ENCODE results near the gene SRGAP2C.
"Not testable (repeated sequence)": the region's sequence is repeated elsewhere in the genome, so short reads cannot be mapped to it uniquely, and the experiment has no call there.

The SRGAP2C gene

DNA sequence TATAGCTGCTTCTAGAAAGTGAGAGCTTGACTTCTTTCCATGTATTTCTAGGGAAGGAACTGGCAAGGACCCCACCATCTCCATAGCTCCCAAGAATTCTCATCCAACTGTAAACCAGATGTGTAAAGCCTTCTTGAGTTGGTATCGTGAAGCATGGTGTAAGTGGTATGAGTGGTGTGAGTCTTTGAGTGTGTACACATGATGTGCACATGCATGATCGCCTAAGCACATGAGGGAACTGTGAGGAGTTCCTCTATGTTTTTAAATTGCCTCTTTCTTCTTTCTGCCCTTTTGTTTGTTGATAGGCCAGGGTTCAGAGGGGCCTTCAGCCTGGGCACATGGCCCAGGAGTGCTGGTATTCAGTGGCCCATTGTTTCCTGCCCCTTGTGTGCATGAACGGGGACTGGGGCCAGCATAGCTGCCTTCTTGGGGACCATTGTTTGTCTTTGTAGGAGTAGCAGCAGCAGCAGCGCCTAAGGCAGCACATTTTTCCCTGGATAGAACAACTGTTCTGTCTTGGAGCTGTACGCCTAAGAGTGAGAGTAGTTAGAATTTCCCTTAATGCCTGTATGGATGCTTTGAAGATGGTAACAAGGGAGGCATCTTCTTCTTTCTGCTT lies 96.0 kb downstream of the SRGAP2C start:
- DNase-seq (ENCODE audit: low spot score) = not testable (repeated sequence)

DNA sequence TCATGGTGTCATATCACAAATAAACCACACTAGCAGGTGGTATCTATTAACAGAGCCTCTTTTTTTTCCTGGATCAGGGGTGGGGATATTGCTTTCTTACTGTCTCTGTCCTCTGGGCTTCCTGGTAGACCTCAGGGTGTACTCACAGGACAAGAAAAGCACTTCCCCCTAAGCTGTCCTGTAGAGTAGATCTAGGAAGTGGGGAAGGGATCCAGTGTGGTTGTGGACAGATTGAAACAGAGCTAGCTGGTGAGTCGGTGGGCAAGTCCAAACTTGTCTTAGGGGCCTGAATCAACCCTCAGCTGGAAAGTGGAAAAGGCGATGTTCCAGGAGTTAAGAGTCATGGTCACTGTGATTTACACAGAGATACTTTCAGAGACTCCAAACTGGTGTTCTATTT lies 96.7 kb downstream of the SRGAP2C start:
- not testable (repeated sequence) for DNase-seq (ENCODE audit: low spot score)

DNA sequence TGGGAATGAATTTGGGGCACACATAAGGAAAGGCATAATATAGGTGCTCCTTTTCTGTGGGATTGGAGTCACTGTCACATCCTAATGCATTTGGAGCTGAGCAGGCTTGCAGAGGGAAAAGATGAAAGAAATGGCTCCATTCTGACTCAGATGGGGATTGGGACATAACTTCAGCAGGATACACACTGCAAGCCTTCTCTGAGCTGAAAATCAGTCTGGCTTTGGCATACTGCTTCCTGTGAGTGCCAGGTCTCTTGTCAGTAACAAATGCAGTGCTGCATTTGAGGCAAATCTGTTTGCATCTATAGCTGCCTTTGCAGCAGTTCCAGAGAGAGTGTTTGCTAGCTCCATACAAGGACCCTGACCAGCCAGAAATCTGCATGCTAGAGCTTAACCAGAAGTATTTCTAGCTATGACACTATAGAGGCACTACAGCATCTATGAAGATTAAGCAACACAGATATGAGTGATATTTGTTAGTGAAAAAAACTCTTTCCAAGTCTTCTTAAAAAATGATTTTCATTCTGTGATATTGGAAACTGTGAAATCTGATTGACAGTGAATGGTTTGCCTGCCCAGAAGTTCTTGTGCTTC lies 98.9 kb downstream of the SRGAP2C start:
- not testable (repeated sequence) for DNase-seq (ENCODE audit: low spot score)

DNA sequence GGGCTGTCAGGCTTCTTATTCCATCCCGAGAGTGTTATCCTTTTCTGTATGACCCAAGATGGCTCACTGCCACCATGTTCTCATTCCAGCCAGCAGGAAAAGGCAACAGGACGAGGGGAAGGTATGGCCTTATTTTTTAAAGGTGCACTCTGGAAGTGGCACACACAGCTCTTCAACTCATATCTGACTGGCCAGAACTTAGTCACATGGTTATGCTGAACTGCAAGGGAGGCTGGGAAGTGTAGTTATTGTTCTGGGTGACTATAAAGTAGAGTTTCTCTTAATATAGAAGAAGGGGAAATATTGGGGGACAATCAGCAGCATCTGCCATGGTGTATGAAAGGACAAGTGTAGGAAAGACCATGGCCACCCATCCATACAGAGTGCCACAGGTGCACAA lies 107.8 kb downstream of the SRGAP2C start:
- DNase-seq (ENCODE audit: low spot score) = not testable (repeated sequence)

DNA sequence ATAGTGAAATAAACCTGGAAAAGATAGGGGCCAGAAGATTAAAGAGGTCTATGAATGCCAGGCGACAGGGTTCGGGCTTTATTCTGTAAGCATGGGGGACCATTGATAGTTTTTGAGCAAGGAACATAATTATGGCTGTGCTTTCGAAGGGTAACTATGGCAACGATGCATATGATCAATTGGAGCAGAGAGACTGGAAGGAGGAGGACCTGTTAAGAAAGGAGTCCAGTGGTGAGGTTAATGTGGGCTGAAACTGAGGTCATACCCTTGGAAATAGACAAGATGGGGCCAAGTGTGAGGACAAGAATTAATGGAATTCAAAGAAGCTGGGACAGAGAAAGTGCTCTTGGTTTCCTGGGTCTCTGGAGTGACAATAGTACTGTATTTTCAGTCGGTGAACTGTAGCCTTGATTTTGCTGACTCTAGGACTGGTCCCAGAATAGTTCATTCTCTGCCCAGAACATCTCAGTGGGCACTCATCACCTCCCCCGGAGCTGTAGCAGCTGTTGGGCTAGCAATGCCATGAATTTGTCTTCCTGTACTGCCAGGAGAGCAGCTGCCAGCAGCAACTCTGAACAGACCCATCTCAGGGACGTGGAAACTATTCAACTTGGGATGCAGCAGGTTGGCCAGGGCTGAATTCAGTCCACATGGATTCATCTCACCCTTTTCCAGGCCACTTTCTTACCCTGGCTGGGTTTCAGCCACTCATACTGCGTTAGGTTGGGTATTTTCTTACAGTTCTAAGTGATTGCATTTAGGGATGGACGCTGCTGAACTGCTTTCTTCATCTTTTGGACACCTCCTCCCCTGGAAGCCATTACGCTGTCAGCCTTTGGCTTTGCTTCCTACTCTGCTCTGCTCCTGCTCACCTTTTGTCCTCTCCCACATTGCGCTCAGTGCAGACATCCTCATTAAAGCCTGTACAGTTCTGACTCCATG lies 108.8 kb downstream of the SRGAP2C start:
- not testable (repeated sequence) for DNase-seq (ENCODE audit: low spot score)

DNA sequence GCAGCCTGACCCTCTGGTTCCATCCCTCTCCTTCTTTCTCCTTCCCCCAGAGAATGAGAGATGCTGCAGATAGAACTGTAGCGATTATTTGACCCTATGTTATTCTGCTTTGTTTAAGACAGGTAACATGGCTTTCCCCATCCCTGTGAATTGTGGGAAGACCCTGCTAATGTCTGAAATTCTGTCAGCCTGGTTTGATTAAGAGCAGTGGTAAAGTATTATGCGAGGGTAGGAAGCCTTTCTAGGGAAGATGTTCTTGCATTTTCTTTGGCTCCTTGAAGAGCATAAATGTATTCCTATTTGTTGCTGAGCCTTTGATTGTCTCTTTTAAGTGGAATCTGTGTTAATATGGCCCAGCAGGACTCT lies 109.4 kb downstream of the SRGAP2C start:
- not testable (repeated sequence) for DNase-seq (ENCODE audit: low spot score)

DNA sequence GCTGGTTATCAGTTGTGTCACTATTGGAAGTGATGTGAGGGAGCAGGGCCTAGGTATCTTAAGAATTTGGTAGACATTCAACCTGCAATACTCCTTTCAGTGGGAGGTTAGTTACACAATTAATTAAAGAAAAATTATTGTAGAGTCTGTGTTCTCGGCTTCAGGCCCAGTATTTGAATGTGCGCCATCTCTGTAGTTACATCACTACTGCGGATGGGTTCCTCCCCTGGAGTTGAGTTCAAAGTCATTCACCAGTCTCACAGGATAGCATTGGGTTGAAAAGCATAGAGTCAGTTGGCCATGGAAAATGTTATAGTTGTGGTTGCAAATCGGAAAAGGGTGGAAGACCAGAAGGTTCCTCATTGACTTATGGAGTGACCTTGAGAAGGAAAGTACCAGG lies 111.8 kb downstream of the SRGAP2C start:
- not testable (repeated sequence) for DNase-seq (ENCODE audit: low spot score)

DNA sequence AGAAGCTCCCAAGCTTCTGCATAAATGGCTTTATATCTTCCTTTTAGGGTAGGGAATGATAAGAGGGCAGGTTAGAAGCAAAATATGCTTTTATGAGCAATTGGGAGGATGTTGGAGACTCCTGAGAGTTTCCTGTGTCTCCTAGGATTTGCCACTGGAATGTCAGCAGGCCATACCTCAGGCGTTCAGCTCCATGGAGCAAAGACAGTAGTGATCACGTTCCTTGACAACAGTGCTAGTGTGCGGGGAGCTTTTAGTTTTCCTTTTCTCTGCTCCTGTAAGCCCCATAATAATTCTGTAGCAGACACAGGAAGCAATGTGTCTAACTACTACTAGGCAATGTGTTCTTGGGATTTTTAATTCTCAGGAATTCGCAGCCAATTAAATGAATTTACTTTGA lies 113.8 kb downstream of the SRGAP2C start:
- not testable (repeated sequence) for DNase-seq (ENCODE audit: low spot score)

DNA sequence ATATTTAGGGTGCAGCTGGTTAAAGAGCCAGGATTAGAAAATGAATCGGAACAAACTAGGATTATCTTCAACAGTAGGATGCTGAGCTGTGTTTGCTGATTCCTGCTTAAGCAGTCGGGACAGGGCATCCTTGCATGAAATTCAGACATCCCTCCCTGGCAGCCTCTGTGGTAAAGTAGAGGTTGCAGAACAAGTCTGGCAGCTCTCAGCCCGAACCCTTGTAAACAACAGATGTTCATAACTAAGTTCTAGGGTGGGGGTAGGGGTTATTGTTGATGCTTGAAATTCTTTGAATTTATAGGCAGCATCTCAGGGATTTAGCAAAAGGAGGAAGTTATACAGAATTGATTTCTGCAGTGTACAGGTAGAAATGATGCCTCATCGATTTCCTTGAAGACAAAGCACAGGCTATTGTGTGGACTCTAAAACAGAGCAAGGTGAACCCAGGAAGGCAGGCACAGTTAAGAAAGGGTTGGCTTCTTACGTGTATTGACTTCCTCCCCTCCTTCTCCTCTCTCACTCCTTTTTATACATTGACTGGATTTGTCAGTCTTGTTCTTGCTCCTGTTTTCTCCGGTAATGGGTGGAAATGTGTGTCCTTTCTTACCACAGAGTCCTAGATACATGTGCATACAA lies 114.9 kb downstream of the SRGAP2C start:
- not testable (repeated sequence) for DNase-seq (ENCODE audit: low spot score)

DNA sequence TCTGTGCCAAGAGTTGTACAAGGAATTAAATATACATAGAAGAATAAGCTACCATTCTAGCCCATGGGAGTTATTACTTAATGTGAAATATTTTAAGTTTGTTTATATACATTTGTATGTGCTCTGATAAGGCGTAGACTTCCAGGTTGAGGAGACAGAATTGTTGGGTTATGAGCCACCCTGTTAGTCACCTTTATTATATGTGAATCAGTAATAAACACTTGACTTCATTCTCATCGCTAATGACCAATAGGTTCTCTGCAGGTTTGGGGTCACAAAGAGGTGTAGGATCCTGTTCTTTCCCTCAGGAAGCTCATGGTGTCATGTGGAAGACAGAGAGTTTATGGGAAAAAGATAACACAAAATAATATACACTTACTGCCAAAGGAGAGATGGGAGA lies 117.1 kb downstream of the SRGAP2C start:
- DNase-seq (ENCODE audit: low spot score) = not testable (repeated sequence)

DNA sequence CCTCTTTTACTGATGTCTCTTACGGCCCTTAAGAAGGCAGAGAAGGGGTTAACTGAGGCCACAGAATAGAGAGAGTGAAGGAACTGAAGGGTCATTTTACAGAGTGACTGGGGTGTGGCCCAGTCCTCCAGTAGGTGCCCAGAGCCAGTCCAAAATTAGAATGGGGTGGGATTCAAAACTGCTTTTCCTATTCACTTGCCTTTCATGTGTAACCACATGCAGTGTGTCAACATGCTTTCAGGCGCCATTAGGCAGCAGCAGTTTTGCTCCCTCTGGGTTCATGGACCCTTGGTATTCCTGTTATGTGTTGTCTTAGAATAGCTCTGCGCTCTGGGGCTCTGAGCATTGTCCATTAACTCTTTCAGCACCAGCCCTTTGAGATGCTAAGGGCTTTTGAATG lies 123.0 kb downstream of the SRGAP2C start:
- DNase-seq (ENCODE audit: low spot score) = not testable (repeated sequence)

DNA sequence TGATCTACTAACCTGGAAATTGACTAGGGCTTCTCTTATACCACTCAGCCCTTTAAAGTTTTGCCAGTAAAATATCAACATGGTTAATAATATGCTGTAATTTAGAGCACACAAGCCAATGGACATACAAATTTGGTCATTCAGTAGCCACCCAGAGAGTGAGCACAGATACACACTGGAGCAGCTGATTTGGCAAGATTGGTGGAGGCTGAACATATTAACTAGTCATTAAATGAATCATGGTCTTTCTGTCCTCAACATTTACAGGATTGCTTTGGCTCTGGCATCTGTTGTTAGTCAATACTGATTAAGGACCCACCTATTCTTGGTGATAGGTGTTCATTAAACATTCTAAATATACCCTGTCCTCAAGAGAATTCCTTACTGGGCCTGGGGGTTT lies 130.7 kb downstream of the SRGAP2C start:
- DNase-seq (ENCODE audit: low spot score) = not testable (repeated sequence)

DNA sequence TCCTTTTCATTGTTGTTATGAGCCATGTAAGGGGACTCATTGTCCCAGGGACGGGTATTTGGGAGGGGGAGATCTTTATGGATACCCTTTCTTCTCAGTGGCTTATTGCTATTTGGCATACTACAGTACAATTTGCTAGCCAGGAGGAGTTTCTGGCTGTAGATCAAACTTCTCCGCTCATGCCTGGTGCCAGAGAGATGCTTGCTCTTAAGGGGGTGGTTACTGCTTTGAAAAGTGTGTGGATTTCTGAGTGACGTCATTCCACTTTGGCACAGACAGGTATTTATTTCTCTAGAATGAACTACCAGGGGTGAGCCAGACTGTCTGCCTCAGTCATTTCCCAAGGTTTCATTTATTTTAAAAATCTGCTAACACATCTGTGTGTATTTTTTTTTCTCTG lies 131.3 kb downstream of the SRGAP2C start:
- not testable (repeated sequence) for DNase-seq (ENCODE audit: low spot score)

DNA sequence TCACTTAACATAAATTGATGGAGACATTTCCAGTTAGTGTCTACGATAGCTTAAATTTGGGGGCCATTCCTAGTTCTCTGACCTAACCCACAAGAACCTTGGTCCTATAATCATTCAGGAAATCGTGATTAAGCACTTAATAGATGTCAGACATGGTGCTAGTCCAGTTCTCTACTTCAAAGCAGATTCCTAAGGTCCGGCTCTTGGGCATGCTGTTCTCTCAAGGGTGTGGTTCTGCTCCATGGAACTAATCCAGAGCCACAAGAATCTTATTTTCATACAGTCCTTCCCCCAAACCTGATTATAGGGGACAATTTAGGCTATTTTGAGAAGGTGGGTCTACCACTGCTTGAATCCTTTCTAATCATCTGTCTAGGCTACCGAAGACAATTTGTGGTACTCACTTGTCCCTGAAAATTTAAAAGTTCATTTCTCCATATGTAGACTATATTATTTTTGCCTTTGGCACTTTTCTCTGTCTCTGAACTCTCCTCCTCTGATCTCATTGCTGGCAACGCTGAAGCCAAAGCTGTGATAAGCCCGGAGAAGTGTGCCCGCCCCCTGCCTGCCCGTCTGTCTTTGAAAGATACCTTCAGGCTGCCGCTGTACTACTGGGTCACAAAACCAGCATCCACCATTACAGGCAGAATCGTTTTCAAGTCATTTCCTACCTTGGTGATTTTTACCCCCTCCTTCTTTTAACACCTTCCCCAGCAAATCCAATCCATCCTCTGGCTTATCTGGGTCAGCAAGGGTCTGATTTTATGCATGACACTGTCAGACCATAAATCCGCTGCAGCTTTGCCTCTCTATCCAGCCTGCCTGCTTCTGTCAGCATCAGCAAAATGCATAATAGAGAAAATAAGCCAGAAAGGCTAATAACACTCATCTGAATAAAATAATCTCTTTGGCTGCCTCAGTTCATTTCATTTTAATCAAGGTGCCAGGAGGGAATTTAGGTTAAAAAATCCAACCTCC lies 133.0 kb downstream of the SRGAP2C start:
- not testable (repeated sequence) for DNase-seq (ENCODE audit: low spot score)

DNA sequence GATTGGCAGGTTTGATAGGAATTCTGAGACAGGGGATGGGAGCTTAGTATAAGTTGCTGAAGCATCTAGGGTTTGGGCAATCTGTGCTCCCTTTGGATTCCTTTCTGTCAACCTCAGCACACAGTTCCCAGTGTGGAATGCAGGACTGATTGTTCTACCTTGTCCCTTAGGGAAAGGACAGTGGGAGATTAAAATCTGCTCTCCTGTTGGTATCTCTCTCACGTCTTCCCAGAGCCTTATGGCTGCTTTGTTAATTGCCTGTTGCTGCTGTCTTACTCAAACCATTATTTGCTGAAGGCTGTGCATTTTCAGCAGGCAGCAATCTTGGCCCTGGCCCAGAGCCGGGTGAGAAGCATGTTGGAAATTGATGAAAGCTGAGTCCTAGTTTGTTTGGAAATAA lies 133.9 kb downstream of the SRGAP2C start:
- DNase-seq (ENCODE audit: low spot score) = not testable (repeated sequence)

DNA sequence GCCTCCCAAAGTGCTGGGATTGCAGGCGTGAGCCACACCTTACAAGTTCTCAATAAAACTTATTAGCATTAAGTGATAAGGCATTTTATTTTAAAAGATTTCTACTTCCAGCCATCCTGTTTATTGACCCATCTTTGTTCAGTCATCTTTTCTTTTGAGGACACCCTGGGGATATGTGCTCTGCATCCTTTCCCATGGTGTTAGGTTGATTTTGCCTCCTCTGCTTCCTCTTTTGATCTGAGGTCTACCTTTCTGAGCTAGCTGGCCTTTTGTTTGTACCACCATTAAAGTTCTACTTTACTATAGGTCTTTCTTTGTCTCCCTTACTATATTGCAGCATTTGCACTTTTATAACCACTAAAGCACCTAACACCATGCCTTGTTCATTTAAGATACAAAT lies 136.9 kb downstream of the SRGAP2C start:
- not testable (repeated sequence) for DNase-seq (ENCODE audit: low spot score)

DNA sequence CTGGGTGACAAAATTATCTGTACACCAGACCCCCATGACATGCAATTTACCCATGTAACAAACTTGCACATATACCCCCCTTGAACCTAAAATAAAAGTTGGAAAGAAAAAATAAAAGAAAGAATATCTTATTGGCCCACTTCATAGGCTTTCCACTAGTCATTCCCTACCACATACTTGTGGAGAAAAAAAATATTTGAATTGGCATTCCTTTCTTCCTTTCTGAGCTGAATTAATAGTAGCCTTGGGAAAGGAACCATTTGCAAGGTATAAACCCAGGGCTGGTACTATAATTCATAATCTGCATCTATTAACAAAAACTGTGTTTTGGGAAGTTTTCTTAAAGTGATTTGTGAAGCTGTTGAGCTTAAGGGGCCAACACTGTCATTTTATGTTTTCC lies 140.0 kb downstream of the SRGAP2C start:
- not testable (repeated sequence) for DNase-seq (ENCODE audit: low spot score)

DNA sequence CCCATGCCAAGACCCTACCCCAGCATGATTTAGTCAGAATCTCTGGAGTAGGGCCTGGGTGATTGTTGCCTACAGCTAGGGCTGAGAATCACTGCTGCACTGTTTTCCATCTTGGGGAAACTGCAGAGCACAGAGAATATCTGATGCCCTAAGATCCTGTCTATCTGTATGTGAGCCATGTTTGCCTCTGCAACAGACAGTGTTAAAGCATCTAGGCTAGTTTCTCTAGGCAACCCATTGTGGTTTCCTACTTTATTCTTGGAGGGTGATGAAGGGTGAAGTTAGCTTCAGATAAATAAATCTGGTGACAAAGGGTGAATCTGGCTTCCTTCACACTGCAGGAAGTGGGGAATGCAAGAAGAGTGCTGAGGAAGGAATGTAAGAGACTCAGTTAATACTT lies 147.4 kb downstream of the SRGAP2C start:
- DNase-seq (ENCODE audit: low spot score) = not testable (repeated sequence)

DNA sequence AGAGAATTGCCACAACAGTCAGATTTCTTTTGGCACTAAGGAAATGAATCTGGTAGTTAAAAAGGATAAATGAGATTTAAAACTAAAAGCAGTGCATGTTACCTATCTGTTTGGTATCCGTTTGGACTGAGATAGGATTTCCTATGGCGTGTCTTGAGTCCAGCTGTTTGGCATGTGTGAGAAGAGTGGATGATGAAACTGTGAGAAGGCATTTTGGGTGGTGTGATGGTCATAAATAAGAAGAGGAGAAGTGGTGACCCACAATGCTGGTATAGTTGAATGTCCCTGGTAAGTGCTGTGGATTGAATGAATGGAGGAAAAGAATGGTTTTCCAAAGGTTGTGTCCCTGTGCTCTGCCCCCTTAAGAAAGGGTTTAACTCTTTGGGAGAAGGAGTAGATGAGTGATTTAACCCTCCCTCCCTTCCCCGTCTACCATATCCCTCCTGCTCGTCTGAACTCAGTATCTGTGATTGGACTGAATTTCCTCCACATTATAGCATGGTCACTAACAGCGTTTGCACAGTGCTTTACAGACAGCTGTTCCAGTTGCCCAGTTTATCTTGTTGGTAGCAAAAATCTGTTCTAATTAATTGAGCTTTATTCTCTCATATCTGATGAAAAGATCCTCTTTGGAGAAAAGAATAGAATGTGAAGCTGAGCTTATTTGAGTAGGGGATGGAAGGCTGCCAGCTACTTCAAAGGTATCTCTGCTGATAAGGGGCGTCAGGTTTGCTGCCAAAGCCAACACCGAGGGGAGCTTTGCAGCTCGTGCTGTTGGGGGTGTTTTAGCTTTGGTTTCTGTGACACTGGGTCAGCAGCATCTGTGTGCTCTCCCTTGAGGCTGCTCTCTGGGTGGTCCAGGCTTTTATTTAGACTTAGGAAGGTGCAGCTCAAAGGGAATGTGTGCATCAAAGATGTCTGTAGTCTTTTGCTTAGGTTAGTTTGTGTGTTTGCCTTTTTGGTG lies 148.1 kb downstream of the SRGAP2C start:
- not testable (repeated sequence) for DNase-seq (ENCODE audit: low spot score)

DNA sequence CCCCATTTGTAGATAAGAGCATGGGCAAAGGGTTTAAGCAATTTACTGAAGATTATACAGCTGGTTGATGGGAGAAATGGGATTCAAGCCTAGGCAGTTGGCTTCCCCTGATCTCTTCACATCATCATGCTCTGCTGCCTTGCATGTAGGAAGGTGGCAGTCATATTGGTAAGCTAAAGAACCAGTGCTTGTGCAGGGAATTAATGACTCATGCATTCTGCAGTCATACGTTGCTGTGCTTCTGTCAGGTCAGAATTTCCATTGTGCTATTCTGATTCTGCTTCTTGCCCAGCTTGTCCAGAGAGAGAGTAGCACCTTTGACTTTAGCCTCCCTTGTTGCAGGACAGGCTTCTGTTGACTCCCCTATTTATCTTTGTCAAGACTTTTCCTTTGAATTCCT lies 153.2 kb downstream of the SRGAP2C start:
- not testable (repeated sequence) for DNase-seq (ENCODE audit: low spot score)
